HUES48 (cell line): ENCODE data around the gene GLIS1.

Experiments
- H3K27ac ChIP-seq: one replicate; pipeline ENCODE4 v1.7.0; 2013; ENCODE audit warnings: low read depth, low read length, inconsistent platforms
- H3K27me3 ChIP-seq: 2 replicates; pipeline ENCODE4 v1.6.1; 2013; ENCODE audit warnings: mild to moderate bottlenecking, low read length; ENCODE audit not compliant: control insufficient read depth, insufficient read depth
- H3K36me3 ChIP-seq: 2 replicates; pipeline ENCODE4 v1.6.1; 2013; ENCODE audit warnings: low read length; ENCODE audit not compliant: control insufficient read depth, insufficient read depth
- H3K4me1 ChIP-seq: 2 replicates; pipeline ENCODE4 v1.6.1; 2013; ENCODE audit warnings: mild to moderate bottlenecking, low read length; ENCODE audit not compliant: control insufficient read depth, insufficient read depth
- H3K4me3 ChIP-seq: 2 replicates; pipeline ENCODE4 v1.5.1; 2013; ENCODE audit warnings: mild to moderate bottlenecking, low read depth, low read length
- H3K9ac ChIP-seq: 2 replicates; pipeline ENCODE4 v1.6.1; 2013; ENCODE audit warnings: mild to moderate bottlenecking, low read depth, low read length, moderate library complexity
- H3K9me3 ChIP-seq: 2 replicates; pipeline ENCODE4 v1.6.1; 2013; ENCODE audit warnings: low read length; ENCODE audit not compliant: control insufficient read depth, insufficient read depth

GLIS1 gene

GRCh38 chr1:53502641-53503432 lies 236.1 kb downstream of the GLIS1 start:
- H3K27me3 ChIP-seq, result no peaks in the 10 kb centered on the region
- no peak overlapping the region for H3K27ac ChIP-seq
- no peaks in the 10 kb centered on the region for H3K36me3 ChIP-seq
- no peak overlapping the region for H3K9ac ChIP-seq
- H3K9me3 ChIP-seq, result no peaks in the 10 kb centered on the region
- peaks cover 3% of the 10 kb centered on the region; the same call in 1 of the 2 replicates for H3K4me1 ChIP-seq
- no peak overlapping the region for H3K4me3 ChIP-seq

DNA sequence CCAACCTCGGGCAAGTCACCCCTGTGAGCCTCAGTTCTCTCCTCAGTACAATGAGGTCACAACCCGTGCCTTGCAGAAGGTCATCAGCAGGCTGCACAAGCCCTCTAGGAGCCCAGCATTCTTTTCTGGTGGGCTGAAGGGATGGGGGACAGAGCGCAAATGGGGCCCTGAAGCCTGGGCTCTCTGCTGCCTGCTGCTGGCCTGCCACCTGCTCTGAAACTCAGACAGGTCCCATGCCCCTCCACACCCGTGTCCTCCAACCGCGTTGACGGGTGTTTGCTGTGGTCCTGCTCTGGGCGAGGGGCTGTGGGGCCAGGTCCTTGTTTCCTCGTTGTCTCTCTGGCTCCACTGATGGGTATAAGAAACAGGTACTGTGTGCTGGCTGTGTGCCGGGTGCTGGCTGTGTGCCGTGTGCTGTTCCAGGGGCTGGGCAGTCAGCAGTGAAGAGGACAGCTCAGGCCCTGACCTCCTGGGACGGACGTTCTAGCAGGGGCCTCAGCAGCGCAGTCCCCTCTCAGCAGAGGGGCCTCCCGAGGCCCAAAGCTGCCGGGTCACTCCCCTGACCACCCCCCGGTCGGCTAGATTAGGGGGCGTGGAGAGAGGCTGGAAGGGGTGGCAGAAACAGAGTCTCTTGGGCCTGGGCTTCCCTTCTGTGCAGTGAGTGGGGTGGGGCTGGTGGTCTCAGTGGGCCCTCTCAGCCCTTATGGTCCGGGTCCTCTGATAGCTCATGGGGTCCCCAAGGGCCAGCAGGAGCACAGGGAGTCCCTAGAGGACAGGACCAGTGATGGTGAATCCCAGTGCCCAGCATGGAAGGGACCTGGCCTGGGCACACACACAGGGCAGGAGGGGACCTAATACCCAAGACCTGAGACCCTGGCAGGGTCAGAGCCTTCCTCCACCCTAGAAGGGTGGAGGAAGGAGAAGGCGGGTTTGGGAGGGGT lies 237.6 kb downstream of the GLIS1 start:
- Histone ChIP-seq H3K4me3 (no peak overlapping the region), H3K27ac (no peak overlapping the region), H3K9ac (no peak overlapping the region), H3K36me3 (no peaks in the 10 kb centered on the region), H3K9me3 (no peaks in the 10 kb centered on the region), H3K27me3 (no peaks in the 10 kb centered on the region), H3K4me1 (no peaks in the 10 kb centered on the region; the same call in 1 of the 2 replicates)

DNA sequence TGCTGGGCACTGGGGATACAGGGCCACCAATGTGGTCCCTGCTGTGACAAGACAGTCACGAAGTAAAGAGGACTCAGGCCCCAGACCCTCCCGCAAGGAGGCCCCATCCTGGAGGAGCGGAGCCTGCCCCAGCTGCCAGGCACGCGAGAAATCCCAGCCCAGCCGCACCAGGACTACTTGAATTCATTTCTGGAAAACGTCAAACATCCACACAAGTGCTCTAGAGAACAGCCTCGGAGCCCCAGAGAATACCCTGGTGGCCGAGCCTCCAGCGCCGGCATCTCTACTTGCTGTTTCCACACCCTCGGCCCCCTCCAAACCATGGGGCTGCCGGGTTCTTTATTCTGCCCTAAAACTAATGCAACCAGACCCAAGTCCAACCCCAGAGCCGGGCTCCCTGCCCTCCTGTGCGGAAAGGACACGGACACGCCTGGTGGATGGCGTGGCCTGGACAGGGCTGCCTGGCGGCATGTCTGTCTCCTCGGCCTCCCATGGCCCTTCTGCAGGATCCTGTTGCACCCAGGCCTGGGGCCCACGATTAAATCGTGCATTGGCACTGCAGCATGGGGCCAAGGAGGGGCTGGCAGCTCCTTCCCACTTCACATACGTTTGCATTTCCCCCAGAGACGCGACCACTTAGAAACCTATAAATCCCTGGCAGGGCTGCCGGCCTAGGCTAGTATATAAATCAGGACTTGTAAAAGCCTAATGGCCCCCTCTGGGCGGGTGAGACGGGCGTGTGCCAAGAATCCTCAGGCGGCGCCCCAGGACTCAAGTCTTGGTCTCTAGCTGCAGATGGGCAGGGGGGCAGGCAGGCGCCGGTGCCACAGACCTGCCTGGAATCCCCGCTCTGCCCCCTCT lies 238.5 kb downstream of the GLIS1 start:
- no peak overlapping the region for H3K27ac ChIP-seq

DNA sequence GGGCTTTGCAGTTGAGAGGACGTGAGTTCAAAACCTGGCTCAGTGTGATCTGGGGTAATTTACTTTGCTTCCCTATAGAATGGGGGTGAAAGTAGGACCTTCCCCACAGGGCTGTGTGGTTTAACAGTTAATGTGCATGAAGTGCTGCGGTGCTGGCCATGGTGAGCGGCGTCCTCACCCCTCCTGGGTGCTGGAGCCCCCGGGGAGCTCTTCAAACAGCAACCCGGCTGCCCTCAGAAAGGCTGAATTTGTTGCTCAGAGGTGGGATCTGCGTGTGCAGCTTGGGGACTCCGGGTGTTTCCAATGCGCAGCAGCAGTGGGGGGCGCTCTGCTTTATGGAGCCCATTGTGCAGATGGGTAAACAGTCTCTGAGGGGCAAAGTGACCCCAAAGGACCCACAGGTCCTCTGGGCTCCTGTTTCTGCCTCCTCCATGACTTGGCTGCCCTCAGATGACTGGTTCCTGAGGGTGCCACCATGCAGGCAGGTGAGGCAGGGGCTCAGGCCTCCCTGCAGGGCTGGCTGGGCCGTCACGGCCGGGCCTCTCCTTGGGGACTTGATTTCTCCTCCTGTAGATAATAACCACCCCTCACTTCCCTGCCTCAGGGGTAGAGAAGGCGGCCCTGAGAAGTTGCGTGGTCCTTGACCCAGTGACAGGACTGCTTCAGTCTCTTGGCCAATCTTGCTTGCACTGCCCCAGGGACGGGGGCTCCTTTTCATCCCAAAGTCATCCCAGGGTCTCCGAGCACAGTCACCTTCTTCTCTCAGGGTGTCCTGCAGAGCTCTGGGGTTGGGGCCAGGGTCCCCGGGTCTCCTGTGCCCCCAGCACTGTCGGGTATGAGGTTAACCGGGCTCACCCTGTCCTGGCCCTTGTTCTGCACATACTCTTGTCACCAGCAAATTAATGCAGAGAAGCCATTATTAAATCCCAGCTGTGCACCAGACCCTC lies 239.4 kb downstream of the GLIS1 start:
- H3K27me3 ChIP-seq, result no peaks in the 10 kb centered on the region
- H3K4me3 ChIP-seq, result no peak overlapping the region
- no peak overlapping the region for H3K9ac ChIP-seq
- H3K36me3 ChIP-seq, result no peaks in the 10 kb centered on the region
- H3K9me3 ChIP-seq, result no peaks in the 10 kb centered on the region
- no peaks in the 10 kb centered on the region; the same call in 1 of the 2 replicates for H3K4me1 ChIP-seq
- no peak overlapping the region for H3K27ac ChIP-seq

More for the DNA sequence above, 238.5 kb downstream of the GLIS1 start:
- Histone ChIP-seq H3K4me1 (no peaks in the 10 kb centered on the region; the same call in 1 of the 2 replicates), H3K27me3 (no peaks in the 10 kb centered on the region), H3K9me3 (no peaks in the 10 kb centered on the region), H3K9ac (no peak overlapping the region), H3K36me3 (no peaks in the 10 kb centered on the region), H3K4me3 (no peak overlapping the region)

DNA sequence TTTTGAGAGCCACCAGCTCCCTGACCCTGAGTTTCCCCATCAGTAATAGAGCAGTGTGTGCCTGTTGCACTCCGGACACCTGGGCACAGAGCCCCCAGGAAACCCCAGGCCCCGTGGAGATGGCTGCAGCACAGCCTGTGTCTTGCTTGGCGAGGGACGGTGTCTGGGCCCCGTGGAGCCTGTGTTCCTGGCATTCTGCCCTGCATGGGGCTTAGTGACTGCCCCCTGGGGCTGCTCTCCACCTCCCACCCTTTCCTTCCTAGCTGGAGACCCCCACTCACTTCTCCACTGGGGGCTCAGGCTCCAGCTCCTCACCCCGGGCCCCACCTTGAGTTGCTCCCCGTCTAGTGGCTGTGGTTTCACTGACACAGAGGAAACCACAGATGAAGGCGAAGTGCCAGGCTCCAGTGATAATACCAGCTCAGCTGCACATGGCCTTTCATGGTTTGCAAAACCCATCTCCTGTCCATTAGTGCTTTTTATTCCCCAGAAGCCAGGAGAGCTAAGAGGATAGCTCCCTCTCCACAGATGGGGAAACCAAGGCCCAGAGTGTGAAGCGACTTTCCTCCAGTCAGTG lies 240.3 kb downstream of the GLIS1 start:
- Histone ChIP-seq H3K4me1 (no peaks in the 10 kb centered on the region; the same call in 1 of the 2 replicates), H3K27ac (no peak overlapping the region), H3K9me3 (no peaks in the 10 kb centered on the region), H3K36me3 (no peaks in the 10 kb centered on the region), H3K4me3 (no peak overlapping the region), H3K9ac (no peak overlapping the region), H3K27me3 (no peaks in the 10 kb centered on the region)

DNA sequence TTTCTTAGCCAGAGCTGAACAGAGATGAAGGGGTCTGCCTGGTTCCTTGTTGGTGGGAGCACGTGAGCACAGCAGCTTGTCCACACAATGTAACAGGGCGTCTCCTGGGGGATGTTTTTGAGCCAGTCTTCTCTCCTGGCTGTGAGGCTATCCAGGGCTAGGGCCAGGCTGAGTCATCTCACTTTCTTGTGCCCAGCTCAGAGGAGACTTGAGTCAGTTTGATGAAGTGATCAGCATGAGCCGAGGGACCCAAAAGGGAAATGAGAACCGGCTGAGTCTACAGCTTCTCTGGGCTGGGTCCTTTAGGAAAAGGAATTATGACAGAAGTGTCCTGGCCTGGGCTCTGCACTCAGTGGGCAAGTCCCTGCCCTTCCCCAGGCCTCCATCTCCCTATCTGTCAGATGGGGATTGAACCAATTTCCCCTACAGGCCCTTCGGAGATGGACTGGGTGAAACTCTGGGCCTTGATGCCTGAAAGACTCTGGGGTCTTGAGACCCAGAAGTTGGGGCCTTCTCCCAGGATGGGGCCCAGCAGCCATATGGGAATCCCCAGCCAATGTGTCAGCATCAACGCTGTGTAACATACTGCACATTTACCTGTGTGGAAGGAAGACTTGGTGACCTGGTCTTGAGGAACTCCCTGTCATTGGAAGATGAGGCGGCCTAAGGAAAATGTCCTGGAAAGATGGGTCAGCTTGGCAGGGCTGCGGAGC lies 243.2 kb downstream of the GLIS1 start:
- Histone ChIP-seq H3K4me3 (no peak overlapping the region), H3K9ac (no peak overlapping the region), H3K9me3 (no peaks in the 10 kb centered on the region), H3K27me3 (no peaks in the 10 kb centered on the region), H3K36me3 (no peaks in the 10 kb centered on the region), H3K4me1 (no peaks in the 10 kb centered on the region), H3K27ac (no peak overlapping the region)

DNA sequence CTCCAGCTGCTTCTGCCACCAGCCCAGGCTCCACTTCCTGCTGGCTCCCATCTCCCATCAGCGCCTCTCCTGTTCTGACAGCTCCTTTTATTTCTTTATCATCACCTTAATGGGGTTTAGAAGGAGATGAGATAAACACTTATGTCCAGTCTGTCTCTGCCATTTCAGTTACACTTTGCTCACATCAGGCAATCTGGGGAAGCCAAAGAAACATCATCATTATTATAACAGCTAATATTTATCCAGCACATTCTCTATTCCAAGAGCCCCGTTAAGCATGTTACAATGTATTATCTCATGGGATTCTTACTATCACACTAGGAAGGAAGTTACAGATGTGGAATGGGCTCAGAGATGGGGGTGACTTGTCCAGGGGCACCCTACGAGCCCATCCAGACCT lies 248.6 kb downstream of the GLIS1 start:
- H3K36me3 ChIP-seq, result no peaks in the 10 kb centered on the region
- no peaks in the 10 kb centered on the region for H3K27me3 ChIP-seq
- no peak overlapping the region for H3K9ac ChIP-seq
- H3K4me1 ChIP-seq, result peaks cover 4% of the 10 kb centered on the region; the same call in 1 of the 2 replicates
- H3K9me3 ChIP-seq, result no peaks in the 10 kb centered on the region
- no peak overlapping the region for H3K4me3 ChIP-seq
- no peak overlapping the region for H3K27ac ChIP-seq

- H3K4me3 ChIP-seq, result no peak overlapping the region
- H3K9ac ChIP-seq, result no peak overlapping the region
- no peaks in the 10 kb centered on the region for H3K36me3 ChIP-seq
- H3K27me3 ChIP-seq, result no peaks in the 10 kb centered on the region
- H3K9me3 ChIP-seq, result no peaks in the 10 kb centered on the region
- H3K4me1 ChIP-seq, result peaks cover 4% of the 10 kb centered on the region; the same call in 1 of the 2 replicates
- no peak overlapping the region for H3K27ac ChIP-seq
Observed at GRCh38 chr1:53486395-53487026, 252.5 kb downstream of the GLIS1 start.
